Upper lobe of left lung (tissue), 6 donors: Measurements from ENCODE around the gene OCSTAMP. TPM values are rescaled to one million over a fixed set of nuclear protein-coding genes. Genes with fewer than 3 reads are reported as not detected.

Experiments
- ATAC-seq, 2 donors: fragments of 200-7000 bp; cut with Tn5 transposase; one replicate each; pipeline ENCODE4 v1.9.1; 2022; ENCODE audit warnings: mild to moderate bottlenecking in 2 of 2, moderate library complexity in 2 of 2; ENCODE audit not compliant: low FRiP score in 2 of 2
- DNase-seq, 2 donors: peaks; one replicate each; pipeline ENCODE4 v3.0.0-alpha.2; 2019 to 2020
- H3K27ac ChIP-seq, 4 donors: fragments of 200-600 bp; sonication (generic); one replicate each; pipeline ENCODE4 v1.5.1; 2016 to 2019
- H3K27me3 ChIP-seq, 4 donors: fragments of 200-600 bp; sonication (generic); one replicate each; pipeline ENCODE4 v1.5.1; 2017 to 2019
- H3K36me3 ChIP-seq, 4 donors: fragments of 200-600 bp; sonication (generic); one replicate each; pipeline ENCODE4 v1.5.1; 2016 to 2019
- H3K4me1 ChIP-seq, 4 donors: fragments of 200-600 bp; sonication (generic); one replicate each; pipeline ENCODE4 v1.5.1; 2018 to 2019
- H3K4me3 ChIP-seq, 4 donors: fragments of 200-600 bp; sonication (generic); one replicate each; pipeline ENCODE4 v1.5.1; 2017 to 2019; ENCODE audit warnings: mild to moderate bottlenecking in 2 of 4, moderate library complexity in 1 of 4
- H3K9me3 ChIP-seq, 4 donors: fragments of 200-600 bp; sonication (generic); one replicate each; pipeline ENCODE4 v1.5.1; 2018 to 2019
- EP300 ChIP-seq, 4 donors: sonication (generic); formaldehyde crosslinking; IDR thresholded peaks; one replicate each; pipeline ENCODE4 v1.5.1; 2017; ENCODE audit warnings: antibody characterized with exemption in 4 of 4, control low read depth in 2 of 4
- POLR2A ChIP-seq, 4 donors: fragments of 450-650 bp; IDR thresholded peaks; one replicate each; pipeline ENCODE4 v1.5.1; 2016 to 2017; ENCODE audit warnings: antibody characterized with exemption in 4 of 4, mild to moderate bottlenecking in 2 of 4
- POLR2AphosphoS5 ChIP-seq, 2 donors: sonication (generic); formaldehyde crosslinking; IDR thresholded peaks; one replicate each; pipeline ENCODE4 v1.5.1; 2017; ENCODE audit warnings: antibody characterized with exemption in 2 of 2
- WGBS, 2 donors: methylation state at CpG; one replicate each; pipeline ENCODE4 v1.1.5; 2017 to 2018; 5-methylcytosine and 5-hydroxymethylcytosine counted together
- total RNA-seq, 6 donors: library from RNA; depleted of rRNA in 4 of 6; stranded (reverse); fragments of >200 nt in 4 of 6; gene quantifications; one replicate each; pipeline versions ENCODE4 v1.1.0 to v1.2.1, GENCODE V29; 2016 to 2021
- TF ChIP-seq, protein P1 (sequence below), 6 experiments: fragments of 450-650 bp in 4 of 6; fragments of 200-600 bp in 2 of 6; sonication (generic) in 2 of 6; IDR thresholded peaks; one replicate each; pipeline ENCODE4 v1.5.1; 2016 to 2019; ENCODE audit warnings: antibody characterized with exemption in 6 of 6
- donor health status: DM: no; HTN: no; CAD: no; lungs with moderate emphysema.
- donor health status: DM: no; HTN: yes; CAD: no; lungs with severe emphysema.

The OCSTAMP gene
- total RNA-seq, 6 donors from 2014 or later, result not detected

- WGBS, 2 donors, result 68 to 69% methylated on average over 3 of the region's 3 CpGs
- ATAC-seq (no peak), DNase-seq (no peak)
- H3K4me1 ChIP-seq, result no peaks in the 10 kb centered on the region
- TF ChIP-seq EP300 (IDR thresholded peaks at IDR 0.05) (no peak), POLR2A (IDR thresholded peaks at IDR 0.05) (no peak), POLR2AphosphoS5 (IDR thresholded peaks at IDR 0.05) (no peak)
- TF ChIP-seq, protein P1, sequence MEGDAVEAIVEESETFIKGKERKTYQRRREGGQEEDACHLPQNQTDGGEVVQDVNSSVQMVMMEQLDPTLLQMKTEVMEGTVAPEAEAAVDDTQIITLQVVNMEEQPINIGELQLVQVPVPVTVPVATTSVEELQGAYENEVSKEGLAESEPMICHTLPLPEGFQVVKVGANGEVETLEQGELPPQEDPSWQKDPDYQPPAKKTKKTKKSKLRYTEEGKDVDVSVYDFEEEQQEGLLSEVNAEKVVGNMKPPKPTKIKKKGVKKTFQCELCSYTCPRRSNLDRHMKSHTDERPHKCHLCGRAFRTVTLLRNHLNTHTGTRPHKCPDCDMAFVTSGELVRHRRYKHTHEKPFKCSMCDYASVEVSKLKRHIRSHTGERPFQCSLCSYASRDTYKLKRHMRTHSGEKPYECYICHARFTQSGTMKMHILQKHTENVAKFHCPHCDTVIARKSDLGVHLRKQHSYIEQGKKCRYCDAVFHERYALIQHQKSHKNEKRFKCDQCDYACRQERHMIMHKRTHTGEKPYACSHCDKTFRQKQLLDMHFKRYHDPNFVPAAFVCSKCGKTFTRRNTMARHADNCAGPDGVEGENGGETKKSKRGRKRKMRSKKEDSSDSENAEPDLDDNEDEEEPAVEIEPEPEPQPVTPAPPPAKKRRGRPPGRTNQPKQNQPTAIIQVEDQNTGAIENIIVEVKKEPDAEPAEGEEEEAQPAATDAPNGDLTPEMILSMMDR (IDR thresholded peaks at IDR 0.05), result no peak
- no peak overlapping the region for H3K27ac ChIP-seq
- no peaks in the 10 kb centered on the region for H3K9me3 ChIP-seq
- H3K36me3 ChIP-seq, result no peaks in the 10 kb centered on the region
- H3K4me3 ChIP-seq, result no peak overlapping the region
- H3K27me3 ChIP-seq, result no peaks in the 10 kb centered on the region
These were observed 30.9 kb downstream of the OCSTAMP start for GRCh38 chr20:46519471-46520068.

DNA sequence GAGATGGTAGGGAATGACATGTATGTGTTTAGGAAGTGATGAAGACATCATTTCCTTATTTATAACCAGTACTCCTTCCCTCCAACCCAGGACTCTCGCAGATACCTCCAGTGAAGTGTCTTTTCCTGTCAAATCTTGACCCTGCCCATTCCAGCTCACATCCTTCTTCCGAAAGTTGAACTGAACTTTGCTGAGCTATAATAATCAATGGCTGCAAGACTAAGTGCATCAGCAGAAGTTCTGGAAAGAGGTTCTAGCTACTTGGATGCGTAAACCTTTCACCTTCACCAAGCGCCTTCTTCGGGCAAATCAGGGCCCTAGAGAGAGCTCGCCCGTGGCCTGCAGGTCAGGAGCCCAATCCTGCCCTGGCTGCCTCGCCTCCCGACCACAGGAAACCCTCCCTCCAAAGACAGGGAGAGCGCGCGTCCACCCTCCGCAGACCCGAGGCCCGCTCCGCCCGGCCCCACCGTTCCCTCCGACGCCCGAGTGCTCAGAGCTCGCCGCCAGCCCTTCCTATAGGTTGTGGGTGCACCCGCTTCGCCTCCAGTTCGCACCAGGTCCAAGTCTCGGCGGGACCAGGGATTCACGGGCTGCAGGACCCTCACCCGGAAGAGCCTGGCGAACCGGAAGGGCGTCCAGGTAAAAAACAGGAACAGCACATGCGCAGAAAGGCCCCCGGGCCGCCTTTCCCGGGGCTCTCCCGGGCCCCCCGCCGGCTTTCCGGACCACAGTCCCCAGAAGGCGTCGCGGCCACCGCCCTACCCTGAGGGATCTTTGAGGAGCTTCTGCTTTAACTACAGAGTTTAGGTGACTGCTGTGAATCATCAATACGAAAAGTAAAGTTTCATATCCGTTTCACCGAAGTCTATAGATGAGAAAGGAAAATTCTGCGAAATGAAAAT lies 37.3 kb downstream of the OCSTAMP start, which contains the start of gene ZNF334:
Gene ZNF334, minus strand, starts transcription at position 617 of the 902 bp plus-strand sequence. CDS start 1,457 bp downstream, outside the sequence.
- DNase-seq, result peak; percentile 65 to 88
- Histone ChIP-seq H3K4me3 (peak within 1 kb of the TSS; percentile 63 to 79 (median 65)), H3K36me3 (no peaks in the 10 kb centered on the region), H3K27ac (peak within 1 kb of the TSS in 3 of 4 donors; percentile 57 to 82 (median 66)), H3K9me3 (no peaks in the 10 kb centered on the region), H3K4me1 (peaks cover 0 to 13% (median 4%) of the 10 kb centered on the region in 4 donors), H3K27me3 (no peaks in the 10 kb centered on the region)
- TF ChIP-seq POLR2A (IDR thresholded peaks at IDR 0.05), result peak in 2 of 4 donors; percentile 28 to 57
- no peak for TF ChIP-seq EP300 (IDR thresholded peaks at IDR 0.05)
- peak; percentile 21 to 50 for TF ChIP-seq POLR2AphosphoS5 (IDR thresholded peaks at IDR 0.05)
- ATAC-seq, result peak; percentile 87 to 89
- 4 to 8% methylated on average over 20 to 44 of the region's 49 CpGs for WGBS, 2 donors

DNA sequence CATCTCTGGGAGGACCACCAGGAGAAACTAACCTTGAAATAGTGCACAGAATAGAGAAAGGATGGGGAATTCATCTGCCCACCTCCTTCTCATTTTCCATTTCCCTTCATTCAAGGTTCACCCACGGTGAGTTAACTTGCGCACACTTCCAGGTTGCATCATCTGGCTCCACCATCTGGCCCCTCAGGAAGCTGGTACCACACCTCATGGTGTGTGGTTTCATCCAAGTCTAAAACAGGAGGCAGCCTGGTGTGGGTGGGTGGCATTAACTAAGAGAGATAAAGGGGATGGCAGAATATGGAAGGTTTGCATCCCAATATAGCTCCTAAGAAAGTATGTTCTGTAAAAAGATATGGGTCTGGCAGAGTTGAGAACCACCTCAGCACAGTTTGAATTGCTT lies 40.9 kb downstream of the OCSTAMP start:
- WGBS, 2 donors, result 56 to 61% methylated on average over 2 of the region's 2 CpGs
- H3K27ac ChIP-seq, result no peak overlapping the region
- no peak for ATAC-seq

DNA sequence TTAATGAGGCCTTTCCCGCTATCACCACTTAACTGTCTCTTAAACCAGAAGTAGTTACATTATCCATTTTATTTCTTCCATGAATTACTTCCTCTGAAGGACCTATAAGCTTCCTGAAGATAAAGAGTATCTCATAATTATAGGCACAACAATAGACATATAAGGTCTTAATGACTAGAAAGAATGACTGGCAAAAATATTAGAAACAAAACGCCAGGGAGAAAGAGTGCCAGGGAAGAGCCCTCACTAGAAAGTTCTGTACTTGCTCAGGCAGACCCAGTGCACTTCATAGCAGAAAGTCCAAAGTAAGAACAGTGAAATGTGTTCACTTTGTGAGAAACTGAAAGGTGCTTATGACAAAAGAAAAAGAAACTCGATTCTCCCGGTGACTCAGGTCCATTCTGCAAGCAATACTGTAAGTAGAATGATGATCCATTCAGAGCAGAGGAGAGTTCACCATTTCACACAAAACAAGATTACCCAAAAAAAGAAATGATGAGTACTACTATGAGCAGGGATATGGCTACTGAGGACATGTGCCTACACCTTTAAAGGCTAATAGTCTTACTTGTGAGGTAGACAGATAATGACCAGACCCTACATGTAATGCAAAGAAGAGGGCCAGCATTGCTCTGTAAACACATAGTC lies 42.6 kb downstream of the OCSTAMP start:
- DNase-seq, result no peak
- Histone ChIP-seq H3K4me3 (no peak overlapping the region), H3K27ac (no peak overlapping the region), H3K9me3 (peaks cover under 1 to 10% (median 4%) of the 10 kb centered on the region in 4 donors), H3K4me1 (peaks cover 0 to 5% (median 3%) of the 10 kb centered on the region in 4 donors), H3K36me3 (no peaks in the 10 kb centered on the region), H3K27me3 (no peaks in the 10 kb centered on the region)
- no peak for ATAC-seq
- TF ChIP-seq POLR2A (IDR thresholded peaks at IDR 0.05) (no peak), POLR2AphosphoS5 (IDR thresholded peaks at IDR 0.05) (no peak), EP300 (IDR thresholded peaks at IDR 0.05) (no peak)
- TF ChIP-seq, protein P1 (IDR thresholded peaks at IDR 0.05), result no peak
- WGBS, 2 donors, result 78 to 80% methylated on average over 4 of the region's 4 CpGs

More for the DNA sequence above, 40.9 kb downstream of the OCSTAMP start:
- no peak overlapping the region for H3K4me3 ChIP-seq
- no peaks in the 10 kb centered on the region for H3K36me3 ChIP-seq
- no peaks in the 10 kb centered on the region for H3K9me3 ChIP-seq
- H3K27me3 ChIP-seq, result no peaks in the 10 kb centered on the region
- no peak for DNase-seq
- peaks cover 0 to 13% (median 4%) of the 10 kb centered on the region in 4 donors for H3K4me1 ChIP-seq
- TF ChIP-seq POLR2AphosphoS5 (IDR thresholded peaks at IDR 0.05) (no peak), POLR2A (IDR thresholded peaks at IDR 0.05) (no peak), EP300 (IDR thresholded peaks at IDR 0.05) (no peak)
- TF ChIP-seq, protein P1 (IDR thresholded peaks at IDR 0.05), result no peak

DNA sequence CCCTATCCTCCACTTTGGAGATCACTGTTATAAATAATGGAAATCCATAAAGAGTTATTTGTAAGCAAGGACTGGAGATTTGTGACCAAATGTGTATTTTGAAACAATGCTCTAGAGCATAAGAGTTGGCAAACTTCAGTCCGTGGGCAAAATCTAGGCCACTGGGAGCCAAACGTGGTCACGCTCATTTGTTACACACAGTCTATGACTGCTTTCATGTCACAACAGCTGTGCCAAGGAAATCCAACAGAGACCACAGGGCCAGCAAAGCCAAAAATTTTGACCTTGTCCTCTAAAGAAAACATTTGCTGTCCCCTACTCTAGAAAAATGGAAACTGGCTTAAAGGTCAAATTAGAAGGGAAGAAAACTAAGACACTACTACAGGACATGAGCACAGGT lies 44.9 kb downstream of the OCSTAMP start:
- WGBS, 2 donors, result 92 to 94% methylated on average over 3 of the region's 3 CpGs
- H3K27ac ChIP-seq, result no peak overlapping the region
- no peak for DNase-seq
- no peak overlapping the region for H3K4me3 ChIP-seq
- H3K4me1 ChIP-seq, result no peaks in the 10 kb centered on the region
- peaks cover 17 to 34% (median 27%) of the 10 kb centered on the region in 4 donors for H3K9me3 ChIP-seq
- no peak for ATAC-seq
- TF ChIP-seq EP300 (IDR thresholded peaks at IDR 0.05) (no peak), POLR2AphosphoS5 (IDR thresholded peaks at IDR 0.05) (no peak), POLR2A (IDR thresholded peaks at IDR 0.05) (no peak)
- TF ChIP-seq, protein P1 (IDR thresholded peaks at IDR 0.05), result no peak
- no peaks in the 10 kb centered on the region for H3K27me3 ChIP-seq
- no peaks in the 10 kb centered on the region for H3K36me3 ChIP-seq
